Skeletal muscle satellite cell (primary cell): ENCODE results near the gene LRRC51. TPM values are rescaled to one million over a fixed set of nuclear protein-coding genes. Genes with fewer than 3 reads are reported as not detected.

Source experiments
- H3K27me3 ChIP-seq: 2 replicates; pipeline ENCODE4 v1.7.0; 2013; ENCODE audit warnings: low read length; ENCODE audit not compliant: control insufficient read depth, insufficient read depth
- H3K36me3 ChIP-seq: 2 replicates; pipeline ENCODE4 v1.7.0; 2013; ENCODE audit warnings: mild to moderate bottlenecking, control low read depth, low read length; ENCODE audit not compliant: insufficient read depth
- H3K4me1 ChIP-seq: 2 replicates; pipeline ENCODE4 v1.7.0; 2013; ENCODE audit warnings: low read length; ENCODE audit not compliant: control insufficient read depth, insufficient read depth
- H3K4me2 ChIP-seq: 2 replicates; pipeline ENCODE4 v1.7.0; 2013; ENCODE audit warnings: mild to moderate bottlenecking, low read length
- H3K4me3 ChIP-seq: 2 replicates; pipeline ENCODE4 v1.7.0; 2013; ENCODE audit warnings: low read length
- H3K9ac ChIP-seq: 2 replicates; pipeline ENCODE4 v1.7.0; 2013; ENCODE audit warnings: mild to moderate bottlenecking, low read depth, low read length, moderate library complexity
- H3K9me3 ChIP-seq: replicated peaks from 2 replicates; pipeline ENCODE4 v1.7.0; 2013; ENCODE audit warnings: mild to moderate bottlenecking, control low read depth, low read length
- total RNA-seq: library from RNA; depleted of rRNA; stranded (reverse); fragments of >200 nt; gene quantifications from 2 replicates; pipeline ENCODE4 v1.2.3, GENCODE V29; 2012; rRNA removed

LRRC51 gene
- 3.0 and 6.1 TPM in 2 replicates for total RNA-seq

GRCh38 chr11:72080326-72081183, at the start of gene LRRC51, which contains the start of gene NUMA1:
Gene LRRC51 (plus strand): TSS chr11:72080850. CDS start chr11:72089084, 8,234 bp downstream.
Gene NUMA1 (minus strand): TSS chr11:72080542. CDS start chr11:72035943, 44,599 bp downstream.
- Histone ChIP-seq H3K4me1 (peaks cover 11% of the 10 kb centered on the region), H3K4me2 (peak within 1 kb of the TSS; percentile 98), H3K9ac (peak within 1 kb of the TSS; percentile 82), H3K27me3 (no peaks in the 10 kb centered on the region), H3K9me3 (no peaks in the 10 kb centered on the region), H3K4me3 (peak within 1 kb of the TSS; percentile 91), H3K36me3 (no peaks in the 10 kb centered on the region)

DNA sequence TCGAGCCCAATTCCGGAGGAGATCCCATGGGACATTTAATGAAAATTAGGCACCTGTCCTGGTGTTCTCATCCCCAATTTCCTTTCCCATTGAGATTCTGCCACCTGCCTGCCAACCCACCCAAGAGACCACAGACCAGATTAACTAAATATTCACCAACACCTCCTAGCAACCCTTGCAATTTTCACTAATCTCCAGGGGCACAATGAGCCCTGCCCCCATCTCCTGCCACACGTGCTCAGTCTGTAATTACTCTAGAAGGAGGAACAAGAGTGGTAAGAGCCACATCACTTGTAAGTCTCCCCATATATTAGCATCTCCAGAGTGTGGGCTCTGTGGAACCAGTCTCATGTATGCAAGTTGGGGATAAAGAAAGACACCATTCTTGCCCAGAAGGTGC, 44.0 kb upstream of the LRRC51 start:
- Histone ChIP-seq H3K4me2 (no peak overlapping the region), H3K9ac (no peak overlapping the region), H3K9me3 (no peaks in the 10 kb centered on the region), H3K36me3 (peaks cover 13% of the 10 kb centered on the region), H3K27me3 (no peaks in the 10 kb centered on the region), H3K4me3 (no peak overlapping the region), H3K4me1 (peaks cover 34% of the 10 kb centered on the region)

DNA sequence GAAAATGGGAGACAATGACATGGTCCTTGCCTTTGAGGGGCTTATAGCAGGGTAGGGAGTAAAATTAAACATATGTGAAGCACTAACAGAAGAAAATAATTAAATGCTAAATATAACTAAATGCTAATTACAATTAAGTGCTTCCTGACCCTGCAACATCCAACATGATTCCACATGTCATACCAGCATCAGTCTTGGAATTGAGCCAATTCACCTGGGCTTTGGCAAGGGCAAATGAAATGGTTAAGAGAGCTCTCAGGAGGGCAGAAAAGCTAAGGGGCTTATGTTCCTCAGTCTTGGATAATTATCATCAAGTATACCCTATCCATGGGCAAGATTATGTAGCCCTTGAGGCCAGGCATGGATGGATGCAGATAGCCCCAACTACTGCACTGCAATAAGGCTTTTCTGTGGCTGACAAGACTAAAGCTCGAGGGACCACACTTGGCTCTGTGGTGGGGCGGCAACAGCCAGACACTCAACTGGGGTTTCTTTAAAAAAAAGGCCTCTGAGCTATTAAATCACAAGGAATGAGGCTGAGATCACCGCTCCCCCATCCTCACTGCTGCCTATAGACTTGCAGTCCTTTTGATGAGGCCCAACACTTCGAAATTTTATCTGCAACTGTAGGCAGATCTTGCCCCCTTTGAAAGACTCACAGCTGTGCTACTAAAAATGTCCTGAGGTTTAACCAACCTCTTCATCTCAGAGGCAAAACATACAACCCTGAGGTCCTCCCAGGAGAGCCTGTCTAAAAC, 42.9 kb upstream of the LRRC51 start:
- peak overlapping the region; percentile 82 for H3K4me2 ChIP-seq
- H3K4me1 ChIP-seq: peaks cover 44% of the 10 kb centered on the region
- H3K4me3 ChIP-seq: peak overlapping the region; percentile 72
- no peaks in the 10 kb centered on the region for H3K27me3 ChIP-seq
- H3K9me3 ChIP-seq: no peaks in the 10 kb centered on the region
- H3K9ac ChIP-seq: peak overlapping the region; percentile 91
- peaks cover 13% of the 10 kb centered on the region for H3K36me3 ChIP-seq

GRCh38 chr11:72038491-72038890, 42.2 kb upstream of the LRRC51 start:
- no peaks in the 10 kb centered on the region for H3K9me3 ChIP-seq
- H3K4me3 ChIP-seq: peak overlapping the region; percentile 72
- peaks cover 45% of the 10 kb centered on the region for H3K4me1 ChIP-seq
- peak overlapping the region; percentile 91 for H3K9ac ChIP-seq
- H3K4me2 ChIP-seq: peak overlapping the region; percentile 82
- peaks cover 6% of the 10 kb centered on the region for H3K36me3 ChIP-seq
- H3K27me3 ChIP-seq: no peaks in the 10 kb centered on the region

DNA sequence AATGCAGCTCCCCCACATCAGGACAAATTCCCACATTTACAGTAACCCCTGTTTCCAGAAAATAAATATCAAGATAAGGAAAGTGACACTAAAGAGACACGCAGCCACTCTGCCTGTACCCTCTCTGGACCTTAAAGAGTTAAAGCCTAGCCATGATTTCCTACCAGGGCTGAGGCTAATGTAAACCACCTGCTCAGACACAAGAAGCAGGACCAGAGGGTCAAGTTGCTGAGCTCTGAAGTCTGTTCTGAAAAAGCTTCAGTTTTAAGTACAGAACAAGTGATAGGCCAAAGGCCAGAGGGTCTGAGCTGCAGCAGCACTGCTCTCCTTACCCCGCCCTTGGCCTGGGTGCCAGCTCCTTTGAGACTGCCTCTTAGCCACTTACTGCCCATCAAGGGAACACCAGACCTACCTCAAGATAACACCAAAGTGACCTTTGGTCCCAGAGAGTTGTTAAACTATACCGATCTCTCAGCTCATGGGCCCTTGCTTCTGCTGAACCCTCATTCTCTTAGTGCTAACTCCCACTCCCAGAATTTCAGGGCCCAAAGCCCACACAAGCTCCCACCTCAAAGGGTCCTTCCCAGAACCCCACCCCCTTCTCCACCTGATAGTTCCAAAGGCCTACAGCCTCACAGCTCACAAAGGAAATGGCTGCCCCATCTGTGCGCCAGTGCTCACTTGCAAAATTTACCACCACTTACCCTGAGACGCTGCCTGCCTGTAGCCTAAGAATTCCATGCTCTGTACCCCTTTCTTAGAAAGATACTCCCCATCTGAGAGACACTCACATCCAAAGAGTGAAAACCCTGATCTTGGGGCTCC, 41.4 kb upstream of the LRRC51 start:
- H3K36me3 ChIP-seq: no peaks in the 10 kb centered on the region
- H3K4me1 ChIP-seq: peaks cover 45% of the 10 kb centered on the region
- peak overlapping the region; percentile 72 for H3K4me3 ChIP-seq
- no peaks in the 10 kb centered on the region for H3K9me3 ChIP-seq
- H3K27me3 ChIP-seq: no peaks in the 10 kb centered on the region
- H3K9ac ChIP-seq: peak overlapping the region; percentile 91
- peak overlapping the region; percentile 82 for H3K4me2 ChIP-seq

DNA sequence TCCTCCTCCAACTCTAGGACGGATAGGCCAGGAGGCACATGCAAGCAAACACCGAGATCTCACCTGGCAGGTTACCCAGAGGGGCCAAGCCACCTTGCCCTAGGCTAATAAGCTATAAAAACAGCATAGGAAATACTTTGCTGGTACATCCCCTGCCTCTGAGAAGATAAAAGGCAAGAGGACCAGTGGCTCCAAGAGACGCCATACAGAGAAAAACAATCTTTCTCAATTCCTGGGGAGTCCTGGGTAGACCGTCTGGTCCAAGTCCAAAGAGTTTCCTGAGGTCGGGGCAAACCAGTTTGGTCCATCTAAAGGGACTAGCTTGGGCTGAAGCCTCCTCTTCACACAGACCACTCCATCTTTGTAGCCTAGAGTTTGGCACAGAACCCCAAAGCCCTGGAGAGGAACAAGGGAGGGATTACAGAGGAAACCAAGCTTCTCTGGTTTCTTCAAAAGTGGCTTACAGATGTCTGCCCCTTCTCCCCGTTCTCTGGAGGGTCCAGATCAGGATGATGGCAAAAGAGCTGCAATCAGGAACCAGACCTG, 40.7 kb upstream of the LRRC51 start:
- peak overlapping the region; percentile 82 for H3K4me2 ChIP-seq
- H3K9ac ChIP-seq: peak overlapping the region; percentile 91
- peaks cover 45% of the 10 kb centered on the region for H3K4me1 ChIP-seq
- no peaks in the 10 kb centered on the region for H3K36me3 ChIP-seq
- peak overlapping the region; percentile 72 for H3K4me3 ChIP-seq
- no peaks in the 10 kb centered on the region for H3K27me3 ChIP-seq
- no peaks in the 10 kb centered on the region for H3K9me3 ChIP-seq

DNA sequence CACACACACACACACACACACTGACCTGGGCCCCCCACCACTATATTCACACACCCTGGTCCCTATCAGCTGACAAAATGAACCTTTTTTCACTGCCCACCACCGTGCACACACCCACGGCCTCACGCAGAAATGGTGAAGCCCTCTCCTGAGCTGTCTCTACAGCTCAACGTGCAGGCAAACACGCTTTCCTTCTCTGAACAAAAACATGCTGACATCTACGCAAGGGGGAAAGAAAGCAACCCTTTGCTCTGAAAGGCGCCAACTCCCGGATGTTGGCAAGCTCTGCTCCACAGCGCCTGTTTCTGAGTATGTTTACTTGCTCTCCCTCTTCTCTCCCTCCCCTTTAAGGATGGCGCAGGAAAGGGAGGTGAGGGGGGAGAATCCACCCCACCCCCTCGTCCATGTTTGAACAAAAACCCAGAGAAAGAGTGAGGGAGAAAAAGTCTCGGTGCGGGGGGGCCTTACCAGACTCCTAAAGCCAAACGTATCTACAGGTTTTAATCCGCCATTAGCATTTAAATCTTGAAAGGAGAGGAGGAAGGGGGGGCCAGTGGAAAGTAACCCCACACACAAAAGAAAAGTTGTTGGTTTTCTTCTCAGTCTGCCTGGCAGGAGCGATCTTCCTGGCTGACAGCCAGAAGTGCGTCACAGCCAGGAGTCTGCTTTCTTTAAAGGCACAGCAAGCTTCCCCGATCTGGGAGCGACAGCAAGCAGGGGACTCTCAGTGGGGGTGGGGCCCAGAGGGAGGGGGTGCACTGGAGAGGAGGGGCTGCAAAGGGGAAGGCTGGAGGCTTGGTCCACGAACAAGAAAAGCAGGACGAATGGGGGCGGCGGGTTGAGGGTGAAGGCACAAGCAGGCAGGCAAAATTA, 39.9 kb upstream of the LRRC51 start:
- Histone ChIP-seq H3K4me3 (peak overlapping the region; percentile 72), H3K4me1 (peaks cover 45% of the 10 kb centered on the region), H3K27me3 (no peaks in the 10 kb centered on the region), H3K9me3 (no peaks in the 10 kb centered on the region), H3K36me3 (peaks cover 2% of the 10 kb centered on the region), H3K4me2 (peak overlapping the region; percentile 82), H3K9ac (peak overlapping the region; percentile 91)

DNA sequence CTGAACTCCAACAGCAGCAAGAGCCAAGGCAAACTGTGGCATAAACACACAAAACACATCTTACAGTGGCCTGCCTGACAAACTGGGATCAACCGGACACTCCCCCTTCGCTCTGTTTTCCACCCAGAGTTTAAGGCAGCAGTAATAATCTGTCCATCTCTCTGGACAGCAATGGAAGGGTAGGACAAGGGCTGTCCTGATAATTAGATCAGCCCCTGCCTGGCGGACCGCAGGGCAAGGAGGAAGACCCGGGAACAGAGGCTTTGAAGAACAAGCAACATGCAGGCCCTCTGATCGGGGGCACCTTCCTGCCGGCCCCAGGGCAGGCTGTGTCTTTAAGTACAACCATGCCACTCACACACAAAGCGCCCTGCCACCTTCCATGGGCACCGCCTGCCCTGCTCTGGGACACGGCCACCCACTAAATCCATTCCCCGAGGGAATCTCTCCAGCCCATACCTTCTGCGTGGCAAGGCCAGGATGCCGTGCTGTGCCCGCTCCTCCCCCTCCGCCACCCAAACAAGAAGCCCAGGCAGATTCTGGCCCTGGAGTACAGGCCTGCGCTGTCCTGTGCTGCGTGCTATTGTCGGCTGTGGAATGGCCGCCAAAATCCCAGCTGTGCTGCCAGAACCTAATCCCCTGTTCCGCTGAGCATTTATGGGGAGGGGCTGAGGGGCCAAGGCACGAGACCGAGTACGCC, 39.1 kb upstream of the LRRC51 start:
- peaks cover 5% of the 10 kb centered on the region for H3K36me3 ChIP-seq
- H3K9me3 ChIP-seq: no peaks in the 10 kb centered on the region
- peak overlapping the region; percentile 72 for H3K4me3 ChIP-seq
- peak overlapping the region; percentile 91 for H3K9ac ChIP-seq
- no peaks in the 10 kb centered on the region for H3K27me3 ChIP-seq
- peak overlapping the region; percentile 82 for H3K4me2 ChIP-seq
- H3K4me1 ChIP-seq: peaks cover 45% of the 10 kb centered on the region

GRCh38 chr11:72042064-72042745, 38.4 kb upstream of the LRRC51 start:
- Histone ChIP-seq H3K4me1 (peaks cover 45% of the 10 kb centered on the region), H3K4me2 (peak overlapping the region; percentile 82), H3K9ac (peak overlapping the region; percentile 91), H3K4me3 (peak overlapping the region; percentile 72), H3K9me3 (no peaks in the 10 kb centered on the region), H3K27me3 (no peaks in the 10 kb centered on the region), H3K36me3 (peaks cover 5% of the 10 kb centered on the region)
